Ovary (tissue), 9 donors: Measurements from ENCODE around the gene MRPL38. TPM values are rescaled to one million over a fixed set of nuclear protein-coding genes. Genes with fewer than 3 reads are reported as not detected.
A peak's percentile ranks its signal among the peaks of the same experiment; 100 is the strongest.

Source experiments
- DNase-seq, 5 donors: peaks; one replicate each; pipeline ENCODE4 v3.0.0-alpha.2; 2019 to 2020
- H3K27ac ChIP-seq, 2 donors: fragments of 200-600 bp; one replicate each; pipeline versions ENCODE4 v1.5.1 to v1.8.0; 2019 to 2022
- H3K27me3 ChIP-seq: fragments of 200-600 bp; one replicate; pipeline ENCODE4 v1.8.0; 2022
- H3K36me3 ChIP-seq: fragments of 200-600 bp; sonication (generic); one replicate; pipeline ENCODE4 v1.5.1; 2019
- H3K4me1 ChIP-seq: one replicate; pipeline ENCODE4 v1.8.1; 2013; ENCODE audit warnings: mild to moderate bottlenecking, moderate library complexity; ENCODE audit not compliant: insufficient read depth
- H3K4me3 ChIP-seq: fragments of 200-600 bp; sonication (generic); one replicate; pipeline ENCODE4 v1.5.1; 2017
- H3K9me3 ChIP-seq, 2 donors: fragments of 200-600 bp in 1 of 2; sonication (generic) in 1 of 2; one replicate each; pipeline versions ENCODE4 v1.5.1 to v1.8.1; 2013 to 2019; ENCODE audit warnings: mild to moderate bottlenecking in 1 of 2, moderate library complexity in 1 of 2
- EP300 ChIP-seq: sonication (generic); formaldehyde crosslinking; IDR thresholded peaks from one replicate; pipeline ENCODE4 v1.6.1; 2017; ENCODE audit warnings: antibody characterized with exemption
- POLR2A ChIP-seq: fragments of 450-650 bp; IDR thresholded peaks from one replicate; pipeline ENCODE4 v1.6.1; 2017; ENCODE audit warnings: antibody characterized with exemption, mild to moderate bottlenecking, moderate library complexity
- WGBS, 3 donors: extraction: QIAGEN DNeasy Blood & Tissue Kit in 1 of 3; methylation state at CpG; one replicate each; pipeline versions ENCODE4 v1.1.5 to v1.1.7; 2013 to 2017; 5-methylcytosine and 5-hydroxymethylcytosine counted together
- intact Hi-C, 4 donors: fragments of 100-400 bp; cut with DNase I; formaldehyde crosslinking; loops; one replicate each; pipeline versions ENCODE4 v1.11.0 to v1.15.1; 2022 to 2023
- polyA plus RNA-seq, 2 donors: library from polyadenylated mRNA; stranded (reverse); fragments of 200-250 nt in 1 of 2; fragments of 350-450 nt in 1 of 2; fragmentation: Illumina TruSeq in 1 of 2; extraction: RNeasy Lipid Tissue Mini Kit (QIAGEN cat#74804) in 1 of 2; gene quantifications; one replicate each; pipeline ENCODE4 v1.2.3, GENCODE V29; 2013 to 2014
- total RNA-seq, 7 donors: library from RNA; depleted of rRNA in 2 of 7; stranded (reverse); fragments of >200 nt in 2 of 7; fragmentation: NEBNext Ultra II Directional in 3 of 7; extraction: Animal tissue kit (Norgen Biotek cat#: 25700) in 3 of 7; gene quantifications; one replicate each; pipeline versions ENCODE4 v1.1.0 to v1.2.4, GENCODE V29; 2016 to 2023
- TF ChIP-seq, protein P1 (sequence below), 3 donors: fragments of 450-650 bp in 2 of 3; fragments of 200-600 bp in 1 of 3; IDR thresholded peaks; one replicate each; pipeline versions ENCODE4 v1.5.1 to v1.8.0; 2016 to 2022; ENCODE audit warnings: antibody characterized with exemption in 3 of 3, mild to moderate bottlenecking in 1 of 3
- donor health status: DM: no; HTN: no; CAD: no; lungs with moderate emphysema.
- donor health status: DM: no; HTN: no; CAD: no.
- donor health status: Bipolar disorder and iron deficiency.
- donor health status: DM: yes; HTN: yes; CAD: no.
- donor health status: DM: no; HTN: no; CAD: no.
- donor health status: DM: yes; HTN: yes; CAD: no.

The MRPL38 gene
- total and polyA plus RNA-seq, 9 donors = 14.5 to 93.0 (median 57.6) TPM

DNA sequence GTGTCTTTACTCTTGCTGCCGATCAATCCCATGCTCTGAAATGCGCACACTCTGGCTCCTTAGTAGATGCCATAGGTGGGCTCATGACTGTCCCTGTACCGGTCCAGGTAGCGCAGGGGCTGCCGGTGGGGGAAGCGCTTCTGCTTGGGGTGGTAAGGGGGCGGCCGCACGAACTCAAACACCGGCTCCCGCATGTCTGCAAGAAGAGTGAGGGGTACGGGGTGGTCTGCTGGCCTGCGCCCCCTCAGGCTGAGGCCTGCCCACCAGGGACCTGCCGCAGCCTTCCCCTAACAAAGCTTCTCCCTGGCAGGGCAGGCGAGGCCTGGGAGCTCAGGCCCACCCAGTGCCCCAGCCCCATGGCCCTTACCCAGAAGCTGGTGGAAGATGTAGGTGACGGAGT, 5.9 kb downstream of the MRPL38 start:
- Histone ChIP-seq H3K27ac (no peak overlapping the region), H3K27me3 (no peaks in the 10 kb centered on the region), H3K36me3 (no peaks in the 10 kb centered on the region), H3K4me3 (no peak overlapping the region), H3K4me1 (peaks cover 8% of the 10 kb centered on the region), H3K9me3 (no peaks in the 10 kb centered on the region)
- TF ChIP-seq POLR2A (no peak), EP300 (no peak)
- TF ChIP-seq, protein P1, sequence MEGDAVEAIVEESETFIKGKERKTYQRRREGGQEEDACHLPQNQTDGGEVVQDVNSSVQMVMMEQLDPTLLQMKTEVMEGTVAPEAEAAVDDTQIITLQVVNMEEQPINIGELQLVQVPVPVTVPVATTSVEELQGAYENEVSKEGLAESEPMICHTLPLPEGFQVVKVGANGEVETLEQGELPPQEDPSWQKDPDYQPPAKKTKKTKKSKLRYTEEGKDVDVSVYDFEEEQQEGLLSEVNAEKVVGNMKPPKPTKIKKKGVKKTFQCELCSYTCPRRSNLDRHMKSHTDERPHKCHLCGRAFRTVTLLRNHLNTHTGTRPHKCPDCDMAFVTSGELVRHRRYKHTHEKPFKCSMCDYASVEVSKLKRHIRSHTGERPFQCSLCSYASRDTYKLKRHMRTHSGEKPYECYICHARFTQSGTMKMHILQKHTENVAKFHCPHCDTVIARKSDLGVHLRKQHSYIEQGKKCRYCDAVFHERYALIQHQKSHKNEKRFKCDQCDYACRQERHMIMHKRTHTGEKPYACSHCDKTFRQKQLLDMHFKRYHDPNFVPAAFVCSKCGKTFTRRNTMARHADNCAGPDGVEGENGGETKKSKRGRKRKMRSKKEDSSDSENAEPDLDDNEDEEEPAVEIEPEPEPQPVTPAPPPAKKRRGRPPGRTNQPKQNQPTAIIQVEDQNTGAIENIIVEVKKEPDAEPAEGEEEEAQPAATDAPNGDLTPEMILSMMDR (IDR thresholded peaks at IDR 0.05) = no peak
- intact Hi-C loops = loop anchor here in 1 of 4 donors (5.0 kb wide), 1 partner anchor 41 kb away; the partner anchor contains the start of gene WBP2
- 89 to 93% (median 91%) methylated on average over 5 to 16 of the region's 16 CpGs for WGBS, 3 donors
- peak in 1 of 5 donors; percentile 40 for DNase-seq

DNA sequence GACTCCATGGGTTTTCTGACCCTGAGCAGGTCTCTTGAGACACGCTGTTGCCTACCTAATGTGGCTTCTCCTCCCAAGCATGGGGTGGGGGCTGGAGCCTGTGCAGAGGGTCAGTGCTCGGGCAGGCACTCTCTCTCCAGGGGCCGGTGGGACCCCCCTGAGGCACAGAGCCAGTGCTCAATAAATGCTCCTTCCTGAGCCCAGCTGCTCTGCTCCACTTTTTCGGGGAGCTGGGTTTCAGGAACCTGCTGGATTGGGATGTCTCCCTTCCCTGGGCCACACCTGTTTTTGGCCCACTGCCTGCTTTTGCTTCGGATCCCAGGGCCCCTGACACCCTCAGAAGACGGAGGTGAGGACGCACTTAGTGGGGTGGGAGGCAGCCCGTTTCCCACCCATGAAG, 6.6 kb downstream of the MRPL38 start:
- DNase-seq = peak in 1 of 5 donors; percentile 49
- TF ChIP-seq EP300 (no peak), POLR2A (no peak)
- TF ChIP-seq, protein P1 (IDR thresholded peaks at IDR 0.05) = no peak
- WGBS, 3 donors = 81 to 88% (median 82%) methylated on average over 8 of the region's 8 CpGs
- Histone ChIP-seq H3K4me1 (peaks cover 8% of the 10 kb centered on the region), H3K9me3 (no peaks in the 10 kb centered on the region), H3K4me3 (no peak overlapping the region), H3K27ac (no peak overlapping the region), H3K27me3 (no peaks in the 10 kb centered on the region), H3K36me3 (no peaks in the 10 kb centered on the region)
- intact Hi-C loops = loop anchor here in 1 of 4 donors (5.0 kb wide), 1 partner anchor 41 kb away; the partner anchor contains the start of gene WBP2

DNA sequence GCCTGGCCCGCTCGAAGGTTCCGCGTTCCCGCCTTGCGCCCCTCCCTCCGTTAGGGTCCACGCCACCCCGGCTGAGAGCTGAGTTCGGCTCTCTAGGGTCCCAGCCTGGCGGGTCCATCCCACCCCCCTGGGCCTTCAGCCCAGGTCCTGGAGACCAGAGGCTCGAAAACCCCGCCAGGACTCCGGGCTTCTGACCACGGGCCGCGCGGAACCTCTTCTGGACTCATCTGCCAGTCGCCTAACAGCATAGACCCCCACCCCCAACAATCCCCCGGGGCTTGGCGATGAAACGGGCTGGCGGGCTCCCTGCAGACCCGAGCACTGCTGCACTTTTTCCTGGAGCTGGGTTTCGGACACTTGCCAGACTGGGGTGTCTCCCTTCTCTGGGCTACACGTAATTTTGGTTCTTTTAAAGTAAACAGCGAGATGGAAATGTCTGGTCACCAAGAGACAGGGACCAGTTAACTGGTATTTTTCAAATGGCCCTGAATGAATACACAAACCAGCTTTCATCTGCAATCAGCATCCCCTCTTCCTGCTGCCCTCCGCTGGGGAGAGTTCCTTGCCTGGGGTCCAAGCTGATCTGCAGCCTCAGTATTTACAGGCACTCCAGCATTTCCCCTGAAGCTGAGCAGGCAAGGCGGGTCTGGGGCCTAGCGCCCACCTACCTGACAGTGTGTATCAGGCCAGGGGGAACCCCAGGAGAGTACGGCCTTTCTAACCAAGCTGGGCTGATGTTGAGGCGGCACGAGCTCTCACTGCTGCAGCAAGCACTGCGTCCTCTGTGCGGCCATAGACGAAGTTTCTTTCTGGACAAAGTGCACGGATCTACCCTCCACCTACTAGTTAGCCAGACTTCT, 7.3 kb downstream of the MRPL38 start:
- 34 to 40% (median 36%) methylated on average over 31 to 37 of the region's 37 CpGs for WGBS, 3 donors
- Histone ChIP-seq H3K27me3 (no peaks in the 10 kb centered on the region), H3K36me3 (no peaks in the 10 kb centered on the region), H3K4me1 (peaks cover 8% of the 10 kb centered on the region), H3K27ac (peak overlapping the region; percentile 85 to 95), H3K4me3 (peak overlapping the region; percentile 63), H3K9me3 (no peaks in the 10 kb centered on the region)
- TF ChIP-seq EP300 = no peak
- TF ChIP-seq, protein P1 (IDR thresholded peaks at IDR 0.05) = no peak
- no peak for TF ChIP-seq POLR2A
- peak in 3 of 5 donors; percentile 41 to 54 (median 50) for DNase-seq
- intact Hi-C loops = loop anchor here in 1 of 4 donors (5.0 kb wide), 1 partner anchor 40 kb away; the partner anchor contains the start of gene WBP2

DNA sequence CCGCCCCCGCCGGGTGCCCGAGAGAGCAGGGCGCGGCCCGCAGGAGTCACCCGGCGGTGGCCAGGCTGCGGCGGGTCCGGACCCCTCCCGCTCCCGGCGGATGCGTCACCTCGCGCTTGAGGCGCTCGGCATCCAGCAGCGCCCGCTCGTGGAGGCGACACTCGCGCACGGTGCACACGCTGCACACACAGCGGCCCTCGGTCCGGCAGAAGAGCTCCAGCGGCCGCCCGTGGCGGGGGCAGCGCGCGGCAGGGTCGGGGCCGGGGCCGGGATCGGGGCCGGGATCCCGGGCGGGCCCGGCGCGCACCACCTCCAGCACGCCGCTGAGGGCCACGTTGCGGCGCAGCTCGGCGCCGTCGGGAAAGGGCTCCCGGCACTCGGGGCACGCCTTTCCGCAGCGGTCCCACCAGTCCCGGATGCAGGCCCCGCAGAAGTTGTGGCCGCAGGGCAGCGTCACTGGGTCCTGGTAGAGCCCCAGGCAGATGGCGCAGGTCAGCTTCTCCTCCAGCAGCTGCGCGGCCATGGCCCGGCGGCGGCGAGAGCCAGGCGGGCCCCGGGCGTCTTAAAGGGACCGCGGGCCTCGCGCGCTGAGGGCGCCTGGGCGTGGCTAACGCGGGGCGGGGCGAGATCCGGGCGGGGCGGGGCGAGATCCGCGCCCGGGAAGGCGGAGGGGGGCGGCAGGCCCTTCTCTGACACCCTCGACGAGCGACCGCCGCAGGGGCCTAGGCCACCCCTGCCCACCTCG, 8.1 kb downstream of the MRPL38 start, which contains the start of gene TRIM65:
Gene TRIM65 (minus strand): TSS at position 537 of the 745 bp plus-strand sequence. CDS start 14 bp downstream, at position 523.
- TF ChIP-seq EP300 = no peak
- TF ChIP-seq POLR2A = peak; percentile 68
- TF ChIP-seq, protein P1 (IDR thresholded peaks at IDR 0.05) = peak in 2 of 3 donors; percentile 51 to 78
- Histone ChIP-seq H3K36me3 (no peaks in the 10 kb centered on the region), H3K4me1 (peaks cover 8% of the 10 kb centered on the region), H3K27ac (peak within 1 kb of the TSS; percentile 85 to 95), H3K4me3 (peak within 1 kb of the TSS; percentile 63), H3K9me3 (no peaks in the 10 kb centered on the region), H3K27me3 (no peaks in the 10 kb centered on the region)
- 0 to 1% (median 0%) methylated on average over 39 to 102 of the region's 102 CpGs for WGBS, 3 donors
- intact Hi-C loops = loop anchor here in 1 of 4 donors (5.0 kb wide), 1 partner anchor 39 kb away; the partner anchor contains the start of gene WBP2
- peak; percentile 85 to 90 (median 88) for DNase-seq
